Colonic mucosa (tissue), 4 donors: ENCODE measurements around the gene TBC1D19. TPM values are rescaled to one million over a fixed set of nuclear protein-coding genes. Genes with fewer than 3 reads are reported as not detected.

Experiments used
- DNase-seq: peaks from one replicate; pipeline ENCODE4 v3.0.0-alpha.2; 2020
- H3K27ac ChIP-seq: fragments of 200-600 bp; one replicate; pipeline ENCODE4 v1.8.0; 2021
- H3K27me3 ChIP-seq: fragments of 200-600 bp; one replicate; pipeline ENCODE4 v1.8.0; 2021
- H3K36me3 ChIP-seq: fragments of 200-600 bp; one replicate; pipeline ENCODE4 v1.8.0; 2021
- H3K4me1 ChIP-seq: fragments of 200-600 bp; one replicate; pipeline ENCODE4 v1.8.0; 2021; ENCODE audit warnings: mild to moderate bottlenecking
- H3K4me3 ChIP-seq: fragments of 200-600 bp; one replicate; pipeline ENCODE4 v1.8.0; 2021
- H3K9ac ChIP-seq, 2 donors: one replicate each; pipeline ENCODE4 v1.7.0; 2013; ENCODE audit warnings: control low read depth in 2 of 2, low read depth in 2 of 2, low read length in 2 of 2
- H3K9me3 ChIP-seq: fragments of 200-600 bp; one replicate; pipeline ENCODE4 v1.8.0; 2021
- intact Hi-C: fragments of 100-400 bp; cut with DNase I; formaldehyde crosslinking; loops from one replicate; pipeline ENCODE4 v1.14.1; 2022
- total RNA-seq, 2 donors: library from RNA; stranded (reverse); fragmentation: NEBNext Ultra II Directional in 1 of 2; extraction: Animal tissue kit (Norgen Biotek cat#: 25700) in 1 of 2; gene quantifications; one replicate each; pipeline ENCODE4 v1.2.1, GENCODE V29; 2021
- TF ChIP-seq, protein P1 (sequence below): fragments of 200-600 bp; IDR thresholded peaks from one replicate; pipeline ENCODE4 v1.8.0; 2022; ENCODE audit warnings: antibody characterized with exemption, mild to moderate bottlenecking
- donor health status: healthy.
- donor health status: DM: no; HTN: no; CAD: no.
- donor health status: DM: no; HTN: no; CAD: no.

The TBC1D19 gene
- total RNA-seq, 2 donors from 2014 or later: 2.6 to 4.0 TPM

GRCh38 chr4:26701786-26702227 is 117.9 kb downstream of the TBC1D19 start:
- Histone ChIP-seq H3K9me3 (no peaks in the 10 kb centered on the region), H3K9ac (no peak overlapping the region), H3K4me3 (no peak overlapping the region), H3K27ac (no peak overlapping the region), H3K36me3 (no peaks in the 10 kb centered on the region), H3K27me3 (no peaks in the 10 kb centered on the region), H3K4me1 (no peaks in the 10 kb centered on the region)
- DNase-seq: no peak
- TF ChIP-seq, protein P1, sequence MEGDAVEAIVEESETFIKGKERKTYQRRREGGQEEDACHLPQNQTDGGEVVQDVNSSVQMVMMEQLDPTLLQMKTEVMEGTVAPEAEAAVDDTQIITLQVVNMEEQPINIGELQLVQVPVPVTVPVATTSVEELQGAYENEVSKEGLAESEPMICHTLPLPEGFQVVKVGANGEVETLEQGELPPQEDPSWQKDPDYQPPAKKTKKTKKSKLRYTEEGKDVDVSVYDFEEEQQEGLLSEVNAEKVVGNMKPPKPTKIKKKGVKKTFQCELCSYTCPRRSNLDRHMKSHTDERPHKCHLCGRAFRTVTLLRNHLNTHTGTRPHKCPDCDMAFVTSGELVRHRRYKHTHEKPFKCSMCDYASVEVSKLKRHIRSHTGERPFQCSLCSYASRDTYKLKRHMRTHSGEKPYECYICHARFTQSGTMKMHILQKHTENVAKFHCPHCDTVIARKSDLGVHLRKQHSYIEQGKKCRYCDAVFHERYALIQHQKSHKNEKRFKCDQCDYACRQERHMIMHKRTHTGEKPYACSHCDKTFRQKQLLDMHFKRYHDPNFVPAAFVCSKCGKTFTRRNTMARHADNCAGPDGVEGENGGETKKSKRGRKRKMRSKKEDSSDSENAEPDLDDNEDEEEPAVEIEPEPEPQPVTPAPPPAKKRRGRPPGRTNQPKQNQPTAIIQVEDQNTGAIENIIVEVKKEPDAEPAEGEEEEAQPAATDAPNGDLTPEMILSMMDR: no peak
- intact Hi-C loops: no loop called here

DNA sequence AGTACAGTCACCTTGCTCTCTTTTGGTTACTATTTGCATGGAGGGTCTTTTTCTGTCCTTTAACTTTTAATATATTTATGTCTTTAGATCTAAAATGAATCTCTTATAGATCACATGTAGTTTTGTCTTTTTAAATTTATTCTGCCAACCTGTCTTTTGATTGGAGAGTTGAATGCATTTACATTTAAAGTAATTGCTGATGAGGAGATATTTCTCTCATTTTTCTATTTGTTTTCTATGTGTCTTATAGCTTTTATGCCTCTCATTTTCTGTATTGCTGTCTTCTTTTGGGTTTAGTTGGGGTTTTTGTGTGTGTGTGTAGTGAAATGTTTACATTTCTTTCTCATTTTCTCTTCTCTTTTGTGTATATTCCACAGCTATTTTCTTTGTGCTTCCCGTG is 123.5 kb downstream of the TBC1D19 start:
- Histone ChIP-seq H3K4me1 (no peaks in the 10 kb centered on the region), H3K4me3 (no peak overlapping the region), H3K36me3 (no peaks in the 10 kb centered on the region), H3K9ac (no peak overlapping the region), H3K9me3 (no peaks in the 10 kb centered on the region), H3K27me3 (no peaks in the 10 kb centered on the region), H3K27ac (no peak overlapping the region)
- TF ChIP-seq, protein P1: no peak
- intact Hi-C loops: no loop called here
- no peak for DNase-seq

GRCh38 chr4:26709246-26709645 is 125.4 kb downstream of the TBC1D19 start:
- H3K27ac ChIP-seq: no peak overlapping the region
- no peaks in the 10 kb centered on the region for H3K27me3 ChIP-seq
- no peak overlapping the region for H3K9ac ChIP-seq
- no peaks in the 10 kb centered on the region for H3K9me3 ChIP-seq
- no peak for DNase-seq
- H3K36me3 ChIP-seq: no peaks in the 10 kb centered on the region
- H3K4me3 ChIP-seq: no peak overlapping the region
- no peaks in the 10 kb centered on the region for H3K4me1 ChIP-seq
- intact Hi-C loops: no loop called here
- TF ChIP-seq, protein P1: no peak

GRCh38 chr4:26713563-26714151 is 129.8 kb downstream of the TBC1D19 start:
- intact Hi-C loops: no loop called here
- no peak for DNase-seq
- H3K4me3 ChIP-seq: no peak overlapping the region
- H3K9ac ChIP-seq: no peak overlapping the region
- H3K4me1 ChIP-seq: no peaks in the 10 kb centered on the region
- no peaks in the 10 kb centered on the region for H3K36me3 ChIP-seq
- TF ChIP-seq, protein P1: no peak
- H3K27me3 ChIP-seq: no peaks in the 10 kb centered on the region
- H3K27ac ChIP-seq: no peak overlapping the region
- no peaks in the 10 kb centered on the region for H3K9me3 ChIP-seq

DNA sequence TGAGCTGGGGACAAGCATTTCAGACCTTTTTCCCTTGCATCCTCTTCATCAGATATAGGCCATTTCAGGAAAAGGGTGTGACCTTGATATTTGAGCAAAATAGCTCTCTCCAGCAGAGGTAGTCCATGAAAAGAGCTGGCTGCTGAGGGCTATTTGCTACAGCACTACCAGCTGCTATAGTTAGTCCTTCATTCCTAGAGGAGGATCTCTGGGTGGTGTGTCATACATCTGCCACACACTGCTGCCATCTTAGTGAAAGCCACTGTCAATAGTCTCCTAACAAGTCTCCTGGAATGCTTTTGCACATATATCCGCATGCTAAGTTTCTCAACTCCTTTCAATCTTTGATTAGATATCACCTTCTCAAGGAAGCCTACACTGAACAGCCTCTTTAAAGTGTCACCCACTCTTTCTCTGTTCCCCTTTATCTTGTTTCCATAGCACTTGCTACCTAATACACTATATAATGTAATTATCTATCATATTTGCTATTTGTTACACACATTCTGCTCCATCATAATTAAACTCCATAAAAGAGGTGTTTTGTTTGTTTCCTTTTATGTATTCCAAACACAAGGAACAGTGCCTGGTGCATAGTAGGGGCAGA is 131.9 kb downstream of the TBC1D19 start:
- intact Hi-C loops: no loop called here
- Histone ChIP-seq H3K36me3 (no peaks in the 10 kb centered on the region), H3K4me1 (no peaks in the 10 kb centered on the region), H3K4me3 (no peak overlapping the region), H3K27me3 (no peaks in the 10 kb centered on the region), H3K27ac (no peak overlapping the region), H3K9me3 (no peaks in the 10 kb centered on the region), H3K9ac (no peak overlapping the region)
- TF ChIP-seq, protein P1: no peak
- DNase-seq: no peak
